GM18498 (cell line): ENCODE data around the gene ZNF653.
"Not testable (repeated sequence)": the region's sequence is repeated elsewhere in the genome, so short reads cannot be mapped to it uniquely, and the experiment has no call there.

Experiments used
- ATAC-seq: cut with Tn5 transposase; IDR thresholded peaks from one replicate; pipeline ENCODE4 v1.9.1; 2021; ENCODE audit warnings: mild to moderate bottlenecking, moderate library complexity; ENCODE audit not compliant: unreplicated experiment

The ZNF653 gene

DNA sequence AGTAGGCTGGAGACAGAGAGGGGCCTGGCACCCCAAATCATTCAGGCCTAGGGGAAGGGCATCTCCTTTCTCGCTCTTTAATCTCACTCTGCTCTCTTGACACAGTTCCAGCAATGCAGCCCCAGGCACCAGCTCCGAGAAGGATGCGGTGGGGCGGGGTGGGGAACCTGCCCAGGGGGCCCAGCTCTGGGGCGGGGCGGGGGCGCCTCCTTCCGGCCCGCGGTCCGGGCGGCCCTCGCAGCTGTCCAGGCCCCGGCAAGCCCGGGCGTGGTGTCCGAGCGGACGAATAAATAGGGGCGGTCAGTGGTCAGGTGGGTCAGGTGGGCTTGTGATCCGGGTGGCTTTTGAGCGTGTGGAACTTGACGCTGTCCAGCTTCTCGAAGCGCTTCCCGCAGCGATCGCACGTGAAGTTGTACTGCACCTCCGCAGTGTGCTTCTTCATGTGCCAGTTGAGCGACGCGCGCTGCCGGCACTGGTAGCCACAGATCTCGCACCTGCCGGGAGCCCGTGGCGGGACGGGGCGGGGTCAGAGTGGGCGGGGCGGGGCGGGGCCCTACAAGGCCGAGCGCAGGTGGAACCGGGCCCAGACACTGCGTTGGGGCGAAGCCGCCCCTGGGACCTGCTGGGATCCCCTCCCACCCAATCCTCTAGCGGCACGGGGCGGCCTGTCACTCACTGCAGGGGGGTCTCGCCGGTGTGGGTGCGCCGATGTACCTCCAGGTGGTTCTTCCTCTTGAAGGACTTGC is 22.1 kb downstream of the ZNF653 start:
- ATAC-seq, result no peak

DNA sequence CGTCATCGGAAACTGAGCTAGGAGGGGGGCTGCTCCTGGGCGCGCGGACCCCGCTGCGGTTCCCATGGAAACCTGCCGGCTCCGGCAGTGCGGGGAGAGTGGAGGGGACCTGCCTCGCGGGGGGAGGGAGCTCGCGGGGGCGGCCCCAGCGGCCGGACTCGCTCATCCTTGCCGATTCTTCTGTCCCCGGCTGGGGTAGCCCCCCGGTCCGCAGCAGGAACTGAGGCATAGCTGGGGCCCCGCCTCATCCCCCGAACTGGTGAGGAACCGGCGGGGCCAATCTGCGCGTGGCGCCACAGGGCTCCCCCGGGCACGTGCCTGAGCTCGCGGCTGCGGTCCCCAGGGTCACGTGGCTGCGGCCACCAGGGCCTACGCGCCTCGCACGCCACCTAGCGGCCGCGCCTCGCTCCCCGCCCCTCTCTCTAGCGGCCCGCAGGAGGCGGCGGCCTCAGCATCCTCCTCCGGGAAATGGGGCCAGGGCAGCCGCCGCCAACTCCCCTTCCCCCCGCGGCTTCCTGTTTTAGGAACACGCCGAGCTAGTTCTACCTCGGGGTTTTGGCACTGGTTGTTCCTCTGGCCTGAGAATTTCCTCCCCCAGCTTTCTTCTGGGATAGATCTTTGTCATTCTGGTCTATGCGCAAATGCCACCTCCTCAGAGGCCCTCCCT is 23.1 kb downstream of the ZNF653 start:
- peak; percentile 77 for ATAC-seq

DNA sequence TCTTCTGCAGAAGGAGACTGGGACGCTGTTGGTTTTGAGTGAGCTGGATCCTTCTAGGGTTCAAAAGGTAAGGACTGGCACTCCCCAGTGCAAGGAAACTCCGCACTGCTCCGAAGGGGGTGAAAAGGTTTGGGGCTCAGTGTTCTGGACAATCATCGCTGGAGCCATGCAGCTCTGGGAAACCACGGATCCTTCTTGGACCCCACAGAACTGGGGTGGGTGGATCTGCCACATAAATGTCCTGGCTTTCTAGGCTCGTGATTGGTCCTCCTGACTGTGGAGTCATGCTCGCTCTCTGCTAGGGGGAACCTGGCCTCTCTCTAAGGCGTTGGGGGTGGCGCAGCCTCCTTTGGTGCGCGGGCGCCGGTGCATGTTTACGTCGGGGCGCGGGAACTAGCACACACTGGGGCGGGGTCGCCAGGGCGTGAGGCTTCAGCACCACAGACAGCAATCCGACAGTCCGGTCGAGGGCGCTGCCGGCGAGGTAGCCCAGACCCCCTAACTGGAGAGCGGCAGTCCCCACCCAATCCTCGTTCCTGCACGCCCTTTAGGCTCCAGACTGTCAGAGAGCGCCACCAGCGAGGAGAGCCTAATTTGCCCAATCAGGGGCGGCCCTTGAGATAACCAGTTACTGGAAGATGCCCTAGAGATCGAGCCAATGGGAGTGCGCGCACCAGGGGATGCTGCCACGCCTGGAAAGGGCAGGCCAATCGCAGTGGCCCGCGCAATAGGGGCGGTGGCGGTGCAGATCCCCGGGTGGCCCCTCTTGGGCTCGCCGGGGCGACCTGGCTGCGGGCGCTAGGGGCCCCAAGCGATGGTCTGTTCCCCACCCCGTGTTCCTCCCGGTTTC is 23.9 kb downstream of the ZNF653 start:
- ATAC-seq, result peak; percentile 75

DNA sequence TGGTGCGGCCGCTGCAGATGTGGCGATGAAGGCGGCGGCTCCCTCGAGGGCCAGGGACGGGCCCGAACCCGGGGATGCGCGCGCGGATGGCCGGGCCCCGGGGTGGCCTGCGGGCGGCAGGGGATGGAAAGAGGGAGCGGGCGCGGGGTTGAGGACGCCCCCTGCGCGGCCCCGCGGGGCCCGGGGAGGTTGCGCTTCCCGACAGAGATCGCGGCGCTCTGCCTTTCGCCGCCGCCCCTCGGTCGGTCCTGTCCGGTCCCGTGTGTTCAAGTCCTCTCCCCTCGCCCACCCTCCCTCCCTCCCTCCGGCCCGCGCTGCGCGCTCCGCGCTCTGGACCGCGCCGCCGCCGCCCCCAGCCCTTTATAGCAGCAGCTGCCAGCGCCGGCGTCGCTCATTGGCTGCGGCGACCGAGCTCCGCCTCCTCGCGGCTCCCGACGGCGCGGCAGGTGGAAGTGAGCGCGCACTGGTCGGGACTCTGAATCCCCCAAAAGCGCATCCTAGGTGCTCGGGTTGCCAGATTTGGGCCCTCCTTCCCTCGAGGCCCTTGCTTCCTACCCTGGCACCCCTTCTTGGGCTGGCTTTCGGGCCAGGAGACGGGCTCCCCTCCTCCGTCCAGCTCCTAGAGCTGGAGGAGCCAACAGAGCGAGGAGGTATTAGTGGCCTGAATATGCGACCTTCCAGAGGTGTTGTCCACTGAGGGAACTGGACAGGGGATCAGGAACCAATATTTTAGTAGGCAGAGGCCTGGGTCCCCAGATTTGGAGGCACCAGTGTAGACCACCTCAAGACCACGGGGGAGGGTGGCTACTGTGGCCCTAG is 24.7 kb downstream of the ZNF653 start, which contains the start of gene ELAVL3:
Gene ELAVL3 (minus strand): TSS at position 332 of the 819 bp plus-strand sequence. CDS start 438 bp downstream, outside the sequence.
- ATAC-seq, result no peak

DNA sequence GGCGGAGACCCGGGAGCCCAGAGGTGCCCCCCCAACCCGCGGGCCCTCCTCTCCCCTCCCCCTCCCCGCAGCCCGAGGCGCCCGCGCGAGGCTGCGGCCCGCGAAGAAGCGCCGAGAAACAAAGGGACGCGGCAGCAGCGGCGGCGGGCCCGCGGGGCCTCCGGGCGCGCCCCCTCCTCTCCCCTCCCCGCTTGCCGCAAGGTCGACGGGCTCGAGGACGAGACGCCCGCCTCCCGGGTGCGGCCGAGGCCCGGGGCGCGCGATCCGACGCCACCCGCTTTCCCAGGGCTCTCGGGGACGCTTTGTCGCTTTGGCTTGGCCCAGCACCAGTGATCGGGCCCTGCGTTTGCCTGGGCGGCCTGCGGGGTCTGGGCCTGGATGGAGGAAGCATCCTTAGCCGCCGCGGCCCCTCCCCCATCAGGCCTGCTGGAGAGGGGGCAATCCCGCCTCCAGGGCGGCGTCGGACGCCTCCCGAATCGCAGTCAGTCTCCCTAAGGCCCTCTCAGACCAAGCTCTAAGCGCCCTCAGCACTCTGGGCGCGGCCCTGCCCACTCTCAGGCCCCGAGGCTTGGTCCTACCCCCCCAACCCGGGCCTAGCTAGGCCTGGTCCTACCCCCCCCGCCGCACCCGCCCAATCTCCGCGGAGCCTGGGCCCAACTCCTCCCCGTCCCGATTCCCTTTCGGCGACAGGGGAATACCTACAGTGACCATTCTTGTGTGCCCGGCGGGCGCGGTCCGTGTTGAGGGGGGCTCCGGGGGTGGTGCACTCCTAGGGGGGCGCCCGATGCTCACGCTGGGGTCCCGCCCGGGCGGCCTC is 25.5 kb downstream of the ZNF653 start:
- no peak for ATAC-seq

DNA sequence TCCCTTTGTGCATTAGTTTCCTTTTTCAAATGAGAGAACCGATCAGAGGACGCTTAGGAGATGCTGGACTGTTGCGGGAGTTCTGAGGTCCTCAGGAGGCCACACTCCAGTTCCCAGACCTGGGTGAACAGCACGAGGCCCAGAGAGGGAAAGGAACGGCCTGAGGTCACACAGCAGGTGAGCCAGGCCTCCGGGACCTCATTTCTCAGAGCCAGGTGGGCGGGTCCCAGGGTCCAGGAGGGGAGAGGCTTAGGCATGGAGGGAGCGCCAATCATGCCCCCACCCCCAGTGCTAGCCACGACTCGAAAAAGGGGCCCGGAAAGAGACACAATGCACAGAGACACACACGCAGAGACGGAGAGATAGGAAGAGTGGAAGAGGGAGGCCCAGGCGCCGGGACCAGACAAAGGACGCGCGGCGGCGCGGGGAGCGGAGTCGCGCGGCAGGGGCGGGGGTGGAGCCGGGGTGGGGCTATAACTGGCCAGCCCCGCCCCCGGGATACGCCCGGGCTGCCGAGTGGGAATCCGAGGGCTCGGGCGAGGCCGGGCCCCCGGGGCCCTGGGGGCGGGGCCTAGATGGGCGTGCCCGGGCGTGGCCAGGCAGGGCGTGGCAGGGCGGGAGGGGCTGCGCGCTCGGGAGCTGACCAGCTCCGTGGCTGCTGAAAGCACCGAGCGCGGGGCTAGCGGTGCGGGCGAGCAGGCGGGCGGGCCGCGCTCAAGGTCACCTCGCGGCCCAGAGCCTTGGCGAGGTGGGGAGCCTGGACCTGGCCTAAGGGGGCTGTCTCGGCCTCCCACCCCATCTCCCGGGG is 26.3 kb downstream of the ZNF653 start:
- ATAC-seq, result no peak

DNA sequence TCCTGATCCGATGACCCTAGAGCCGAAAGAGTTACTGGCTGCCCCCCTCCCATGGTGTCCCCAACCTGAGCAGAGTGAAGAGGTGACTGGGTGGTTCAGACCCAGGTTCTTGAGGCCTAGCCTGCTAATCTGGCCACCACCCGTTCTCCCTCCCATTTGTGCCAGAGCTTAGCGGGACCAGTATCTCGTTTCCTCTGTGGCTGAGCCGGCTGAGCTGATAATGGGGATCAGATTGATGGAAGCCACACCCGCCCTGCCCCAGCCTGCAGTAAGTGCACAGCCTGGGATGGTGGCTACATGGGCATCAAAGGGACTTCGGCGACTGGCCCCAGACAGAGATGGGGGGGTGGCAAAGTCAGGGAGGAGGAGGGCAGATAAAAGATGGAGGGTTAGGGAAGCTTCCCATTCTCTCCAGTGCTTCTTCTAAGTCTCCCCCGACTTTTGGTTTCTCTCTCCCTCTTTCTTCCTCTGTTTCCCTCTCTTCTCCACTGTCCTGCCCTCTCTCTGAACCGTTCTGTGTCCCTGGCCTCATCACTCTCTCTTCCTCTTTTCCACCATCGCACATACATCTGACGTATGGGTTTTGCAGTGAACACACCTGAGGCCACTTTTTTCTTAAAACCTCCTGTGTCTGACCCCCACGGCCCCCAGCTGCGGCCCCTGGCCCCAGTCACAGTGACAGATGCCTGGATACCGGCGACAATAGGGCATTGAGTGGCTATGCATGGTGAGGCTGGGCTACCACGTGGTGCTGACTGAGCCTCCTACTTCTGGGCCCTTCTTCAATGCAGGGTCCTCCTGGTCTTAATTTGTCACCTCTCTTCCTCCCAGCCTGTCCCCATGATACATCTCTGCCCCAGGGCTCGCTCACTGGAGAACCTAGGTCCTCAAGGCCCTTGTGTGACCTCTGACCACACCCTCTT is 27.2 kb downstream of the ZNF653 start:
- no peak for ATAC-seq

DNA sequence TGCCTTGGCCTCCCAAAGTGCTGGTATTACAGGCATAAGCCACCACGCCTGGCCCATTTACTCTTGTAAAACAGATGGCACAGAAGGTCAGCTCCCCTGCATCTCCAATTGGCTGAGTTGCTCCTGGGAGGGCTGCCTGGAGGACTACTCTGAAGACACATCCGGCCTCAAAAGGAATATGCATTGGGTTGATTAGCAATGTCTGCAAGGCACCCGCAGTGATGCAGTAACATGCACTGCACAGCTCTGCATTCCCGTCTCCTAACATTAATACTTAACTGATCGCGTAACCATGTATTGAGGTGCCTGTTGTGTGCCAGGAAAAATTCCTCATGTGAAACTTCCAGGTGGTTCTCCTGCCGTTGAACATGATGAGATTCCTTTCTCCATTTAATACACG is 29.8 kb downstream of the ZNF653 start:
- ATAC-seq, result no peak

DNA sequence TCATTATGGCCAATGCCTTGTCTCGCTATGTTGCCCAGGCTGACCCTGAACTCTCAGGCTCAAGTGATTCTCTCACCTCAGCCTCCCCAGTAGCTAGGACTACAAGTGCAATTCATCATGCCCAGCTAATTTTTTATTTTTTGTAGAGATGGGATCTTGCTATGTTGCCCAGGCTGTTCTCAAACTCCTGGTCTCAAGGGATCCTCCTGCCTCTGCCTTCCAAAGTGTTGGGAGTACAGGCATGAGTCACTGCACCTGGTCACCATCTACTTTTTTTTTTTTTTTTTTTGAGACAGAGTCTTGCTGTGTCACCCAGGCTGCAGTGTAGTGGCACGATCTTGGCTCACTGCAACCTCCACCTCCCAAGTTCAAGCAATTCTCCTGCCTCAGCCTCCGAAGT is 30.3 kb downstream of the ZNF653 start:
- not testable (repeated sequence) for ATAC-seq

DNA sequence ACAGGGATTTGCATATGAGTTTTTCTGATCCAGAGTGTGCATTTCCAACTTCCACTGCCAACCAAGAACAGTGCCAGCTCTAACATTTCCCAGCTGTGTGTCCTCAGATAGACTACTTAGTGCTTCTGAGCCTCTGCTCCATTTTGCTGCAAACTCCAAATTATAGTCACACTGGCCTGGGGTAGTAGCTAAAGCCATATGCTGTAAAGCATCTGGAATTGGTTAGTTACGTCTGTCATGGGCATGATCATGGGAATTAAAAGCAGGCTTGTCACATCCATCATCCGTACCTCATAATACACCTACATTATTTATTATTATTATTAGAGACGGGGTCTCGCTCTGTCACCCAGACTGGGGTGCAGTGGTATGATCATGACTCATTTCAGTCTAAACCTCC is 31.9 kb downstream of the ZNF653 start:
- ATAC-seq, result no peak

DNA sequence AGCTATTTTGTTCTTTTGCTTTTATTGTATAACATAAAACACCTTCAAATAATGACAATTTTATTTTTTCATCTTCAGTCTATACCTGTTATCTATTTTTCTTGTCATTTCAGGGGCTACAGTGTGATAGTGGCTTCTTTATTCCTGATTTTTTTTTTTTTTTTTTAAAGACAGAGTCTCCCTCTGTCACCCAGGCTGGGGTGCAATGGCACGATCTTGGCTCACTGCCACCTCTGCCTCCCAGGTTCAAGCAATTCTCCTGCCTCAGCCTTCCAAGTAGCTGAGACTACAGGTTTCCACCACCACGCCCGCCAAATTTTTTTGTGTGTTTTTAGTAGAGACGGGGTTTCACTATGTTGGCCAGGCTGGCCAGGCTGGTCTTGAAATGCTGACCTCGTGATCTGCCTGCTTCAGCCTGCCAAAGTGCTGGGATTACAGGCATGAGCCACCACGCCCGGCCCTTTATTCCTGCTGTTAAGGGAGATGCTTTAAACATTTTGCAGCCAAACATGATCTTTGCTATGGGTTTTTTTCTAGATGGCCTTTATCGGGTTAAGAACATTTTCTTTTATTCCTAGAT is 37.3 kb downstream of the ZNF653 start:
- ATAC-seq, result not testable (repeated sequence)

DNA sequence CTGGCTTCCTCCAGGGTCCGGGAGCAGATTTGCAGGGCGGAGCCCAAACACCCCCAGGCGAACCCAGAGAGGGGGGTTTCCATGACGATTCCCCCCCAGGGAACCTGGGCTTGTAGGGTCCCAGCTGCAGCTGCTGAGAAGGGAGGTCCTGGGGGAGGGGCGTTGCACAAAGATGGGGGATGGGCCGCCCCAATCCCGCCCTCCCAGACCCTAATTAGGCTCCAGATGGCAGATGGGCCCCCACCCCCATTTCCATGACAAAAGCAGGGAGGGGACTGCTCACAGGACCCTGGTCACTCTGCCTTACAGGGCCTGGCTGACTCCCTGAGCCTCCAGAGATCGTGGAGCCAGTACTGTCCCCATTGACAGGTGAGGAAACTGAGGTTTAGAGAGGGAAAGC is 40.0 kb downstream of the ZNF653 start:
- no peak for ATAC-seq

DNA sequence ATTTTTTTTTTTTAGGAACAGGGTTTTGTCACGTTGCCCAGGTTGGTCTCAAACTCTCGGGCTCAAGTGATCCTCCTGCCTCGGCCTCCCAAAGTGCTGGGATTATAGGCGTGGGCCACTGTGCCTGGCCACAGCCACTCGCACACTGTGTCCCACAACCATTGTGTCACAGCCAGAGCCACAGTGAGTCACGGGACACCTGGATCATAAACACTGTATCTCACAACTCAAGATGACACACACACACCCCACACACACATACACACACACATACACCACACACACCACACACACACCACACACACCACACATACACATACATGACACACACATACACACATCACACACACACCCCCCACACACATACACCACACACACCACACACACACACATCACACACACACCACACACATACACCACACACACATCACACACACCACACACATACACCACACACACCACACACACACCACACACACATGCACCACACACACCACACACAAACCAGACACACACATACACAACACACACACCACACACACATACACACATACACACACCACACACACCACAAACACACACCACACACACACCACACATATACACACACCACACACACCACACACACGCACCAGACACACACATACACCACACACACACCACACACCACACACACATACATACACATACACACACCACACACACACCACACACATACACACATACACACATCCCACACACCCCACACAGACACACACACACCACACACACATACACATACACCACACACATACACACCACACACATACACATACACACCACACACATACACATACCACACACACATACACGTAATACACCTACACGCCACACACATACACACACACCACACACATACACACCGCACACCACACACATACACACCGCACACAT is 41.0 kb downstream of the ZNF653 start:
- ATAC-seq, result no peak

DNA sequence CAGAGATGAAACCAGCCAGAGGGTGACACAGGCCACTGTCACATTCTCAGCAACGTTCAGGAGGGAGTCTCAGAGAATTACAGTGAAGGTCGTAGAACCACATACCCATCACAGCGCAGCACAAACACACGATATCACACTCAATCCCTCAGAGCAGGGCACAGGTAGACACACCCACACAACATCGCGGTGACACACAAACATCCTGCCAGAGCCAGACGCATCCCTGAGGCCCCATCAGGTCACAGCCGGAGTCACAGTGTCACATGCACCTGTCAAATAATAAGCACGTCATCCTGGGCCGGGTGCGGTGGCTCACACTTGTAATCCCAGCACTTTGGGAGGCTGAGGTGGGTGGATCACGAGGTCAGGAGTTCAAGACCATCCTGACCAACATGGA is 42.2 kb downstream of the ZNF653 start:
- no peak for ATAC-seq

DNA sequence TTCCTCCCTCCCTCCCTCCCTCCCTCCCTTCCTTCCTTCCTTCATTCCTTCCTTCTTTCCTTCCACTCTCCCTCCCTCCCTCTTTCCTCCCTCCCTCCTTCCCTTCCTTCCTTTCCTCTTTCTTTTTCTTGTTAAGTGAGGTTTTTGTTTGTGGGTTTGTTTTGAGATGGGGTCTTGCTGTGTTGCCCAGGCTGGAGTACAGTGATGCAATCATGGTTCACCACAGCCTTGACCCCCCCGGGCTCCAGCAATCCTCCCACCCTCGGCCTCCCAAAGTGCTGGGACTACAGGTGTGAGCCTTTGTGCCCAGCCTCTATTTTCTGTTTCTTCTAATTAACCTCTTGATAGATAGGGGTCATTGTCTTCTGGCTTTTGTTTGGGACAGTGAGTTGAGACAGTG is 44.2 kb downstream of the ZNF653 start:
- no peak for ATAC-seq

DNA sequence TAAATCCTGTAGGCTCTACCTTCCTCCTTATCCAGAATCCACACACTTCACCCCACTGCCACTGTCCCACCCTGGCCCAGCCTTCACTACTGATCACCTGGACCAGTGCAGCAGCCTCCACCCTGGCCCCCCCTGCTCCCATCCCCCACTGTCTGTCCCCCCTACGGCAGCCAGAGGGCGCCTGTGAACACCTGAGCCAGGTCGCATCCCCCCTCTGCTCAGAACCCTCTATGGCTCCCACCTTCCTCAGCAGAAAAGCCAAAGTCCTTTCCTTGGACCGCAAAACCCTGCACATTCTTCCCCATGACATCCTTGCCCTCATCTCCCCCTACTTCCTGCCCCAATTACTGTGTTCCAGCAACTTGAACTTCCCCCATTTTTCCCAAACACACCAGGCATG is 45.4 kb downstream of the ZNF653 start:
- ATAC-seq, result no peak

DNA sequence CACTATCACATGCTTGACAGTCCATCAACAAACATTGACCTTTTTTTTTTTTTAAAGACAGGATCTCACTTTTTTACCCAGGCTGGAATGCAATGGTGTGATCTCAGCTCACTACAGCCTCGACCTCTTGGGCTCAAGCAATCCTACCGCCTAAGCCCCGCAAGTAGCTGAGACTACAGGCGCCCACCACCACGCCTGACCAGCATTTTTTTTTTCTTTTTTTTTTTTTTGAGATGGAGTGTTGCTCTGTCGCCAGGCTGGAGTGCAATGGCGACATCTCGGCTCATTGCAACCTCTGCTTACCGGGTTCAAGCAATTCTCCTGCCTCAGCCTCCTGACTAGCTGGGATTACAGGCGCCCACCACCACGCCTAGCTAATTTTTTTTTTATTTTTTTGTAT is 46.7 kb downstream of the ZNF653 start:
- ATAC-seq, result not testable (repeated sequence)
